Left hindlimb (tissue), 1 donor: ENCODE data around the gene GNS.

ENCODE experiments used
- DNase-seq: peaks from one replicate; pipeline ENCODE4 v3.0.0-alpha.2; 2018

Gene GNS

DNA sequence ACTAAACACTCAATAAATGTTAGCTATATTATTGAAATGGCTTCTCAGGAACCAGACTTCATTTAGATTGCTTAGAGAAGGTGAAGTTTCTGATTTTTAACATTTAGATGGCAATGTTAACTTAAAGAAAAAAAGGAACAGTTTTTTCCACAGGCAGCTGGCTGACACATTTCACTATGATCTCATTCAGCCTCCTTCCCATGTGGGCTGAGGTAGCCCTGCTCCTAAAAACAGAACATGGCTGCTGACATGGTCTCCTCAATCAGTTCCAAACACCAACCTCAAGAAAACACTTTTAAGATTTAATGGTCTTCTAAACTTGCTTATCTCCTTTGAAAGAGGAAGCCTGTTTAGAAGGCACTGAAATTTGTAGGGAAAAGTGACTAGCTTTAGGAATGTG lies 23.8 kb downstream of the GNS start:
- no peak for DNase-seq

DNA sequence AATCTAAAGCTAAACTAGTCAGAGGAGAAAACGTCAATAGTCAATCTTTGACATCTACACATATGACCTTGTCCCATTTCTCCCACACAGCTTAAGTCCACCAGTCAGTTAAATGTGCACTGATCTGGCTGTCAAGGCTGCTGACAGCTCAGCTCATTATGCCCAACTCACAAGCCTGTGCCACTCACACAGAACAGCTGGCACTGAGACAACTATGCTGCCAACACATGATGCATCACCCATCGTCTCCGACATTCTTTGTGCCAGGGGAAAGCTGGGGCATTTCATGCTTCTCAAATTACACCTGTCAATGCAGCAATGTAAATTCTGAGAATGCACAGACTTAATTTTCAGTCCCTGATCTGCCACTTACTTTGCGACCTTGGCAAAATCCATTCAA lies 25.3 kb downstream of the GNS start:
- no peak for DNase-seq

DNA sequence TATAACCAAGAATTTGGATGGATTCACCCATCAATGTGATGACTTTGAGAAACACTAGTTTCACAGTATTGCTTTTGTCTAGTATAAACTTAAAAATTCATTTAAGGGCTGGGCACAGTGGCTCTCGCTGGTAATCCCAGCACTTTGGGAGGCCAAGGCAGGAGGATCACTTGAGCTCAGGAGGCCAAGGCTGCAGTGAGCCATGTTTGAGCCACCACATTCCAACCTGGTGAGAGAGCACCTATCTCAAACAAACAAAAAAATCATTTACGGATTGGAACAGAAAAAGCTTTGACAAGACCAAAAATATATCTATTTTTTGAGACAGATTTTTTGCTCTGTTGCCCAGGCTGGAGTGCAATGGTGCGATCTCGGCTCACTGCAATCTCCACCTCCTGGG lies 27.5 kb downstream of the GNS start:
- DNase-seq, result no peak

DNA sequence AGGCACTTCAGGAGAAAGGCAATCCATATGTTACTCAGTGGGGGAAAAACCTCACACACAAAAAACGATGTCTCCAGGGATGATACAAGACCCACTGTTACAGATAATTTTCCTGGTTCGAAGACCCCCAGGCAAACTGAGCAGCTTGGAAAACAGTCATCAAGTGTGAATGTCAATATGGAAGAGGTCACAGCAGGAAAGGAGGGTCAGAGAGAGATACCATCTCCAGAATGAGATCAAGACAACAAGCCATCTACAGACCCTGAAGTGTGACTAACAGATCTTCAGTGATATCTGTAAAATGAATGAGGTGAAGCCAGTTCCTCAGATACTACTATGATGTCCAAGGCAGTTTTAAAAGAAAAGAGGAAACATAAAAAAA lies 28.6 kb downstream of the GNS start:
- no peak for DNase-seq

DNA sequence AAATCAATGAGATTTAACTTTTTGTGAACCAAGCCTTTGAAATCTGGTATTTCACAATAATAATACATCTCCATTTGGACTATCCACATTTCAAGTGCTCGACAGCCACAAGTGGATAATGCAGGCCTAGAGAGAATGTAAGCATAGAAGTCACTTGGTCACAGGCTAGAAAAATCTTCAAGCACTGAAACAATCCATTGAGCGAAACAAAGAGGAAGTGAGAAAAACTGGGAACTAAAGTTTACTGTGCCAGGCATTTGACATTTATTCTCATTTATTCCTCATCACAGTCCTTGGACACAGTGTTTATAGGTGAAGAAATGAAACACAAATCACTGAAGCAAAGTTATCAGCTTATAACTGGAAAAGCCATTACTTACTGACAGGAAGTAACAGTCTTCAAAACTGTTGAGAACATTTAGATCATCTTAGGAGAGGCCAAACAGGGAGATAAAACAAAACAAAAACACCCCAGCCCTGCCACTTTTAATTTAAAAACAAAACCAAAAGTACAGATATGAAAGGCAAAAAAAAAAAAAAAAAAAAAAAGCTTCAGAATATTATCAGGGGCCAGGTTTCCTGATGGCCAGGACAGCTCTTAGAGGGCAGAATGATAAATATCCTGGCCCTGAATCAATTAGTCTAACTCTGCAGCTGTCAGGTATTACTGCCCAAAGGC lies 29.2 kb downstream of the GNS start:
- no peak for DNase-seq

DNA sequence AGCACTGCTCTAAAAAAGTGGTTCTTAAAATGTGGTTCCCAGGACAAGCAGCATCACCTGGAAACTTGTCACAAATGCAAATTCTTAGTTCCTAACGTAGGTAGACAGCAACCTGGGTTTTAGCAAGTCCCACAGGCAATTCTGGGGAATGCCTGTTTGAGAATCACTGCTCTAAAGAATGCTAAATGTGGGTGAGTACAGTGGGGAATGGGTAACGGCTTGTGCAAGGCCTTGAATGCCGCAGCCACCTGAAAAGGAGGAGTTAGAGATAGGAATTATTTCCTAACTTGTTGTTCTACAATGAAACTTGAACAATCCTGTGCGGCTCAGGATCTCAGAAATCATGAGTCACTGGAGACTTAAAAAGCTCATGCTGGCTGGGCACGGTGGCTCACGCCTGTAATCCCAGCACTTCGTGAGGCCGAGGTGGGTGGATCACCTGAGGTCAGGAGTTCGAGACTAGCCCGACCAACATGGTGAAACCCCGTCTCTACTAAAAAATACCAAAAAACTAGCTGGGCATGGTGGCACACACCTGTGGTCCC lies 34.9 kb downstream of the GNS start:
- no peak for DNase-seq

DNA sequence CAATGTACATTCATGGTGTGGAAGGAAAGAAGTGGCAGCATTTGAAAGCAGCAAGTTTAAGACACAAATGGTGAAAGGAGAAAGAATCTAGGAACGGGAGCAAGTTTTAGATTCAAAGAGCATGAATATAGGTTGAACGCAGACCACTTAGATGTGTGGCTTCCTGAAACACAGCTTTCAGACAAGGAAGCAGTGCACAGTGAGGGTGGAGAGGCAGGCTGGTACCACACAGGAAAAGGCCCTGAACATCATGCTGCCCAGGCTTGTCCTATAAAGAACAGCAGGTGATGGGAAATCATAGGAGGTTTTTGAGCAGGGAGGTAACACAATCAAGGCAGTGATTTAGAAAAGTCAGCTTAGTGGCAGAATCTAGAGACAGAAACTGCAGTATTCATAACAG lies 35.6 kb downstream of the GNS start:
- DNase-seq, result no peak

DNA sequence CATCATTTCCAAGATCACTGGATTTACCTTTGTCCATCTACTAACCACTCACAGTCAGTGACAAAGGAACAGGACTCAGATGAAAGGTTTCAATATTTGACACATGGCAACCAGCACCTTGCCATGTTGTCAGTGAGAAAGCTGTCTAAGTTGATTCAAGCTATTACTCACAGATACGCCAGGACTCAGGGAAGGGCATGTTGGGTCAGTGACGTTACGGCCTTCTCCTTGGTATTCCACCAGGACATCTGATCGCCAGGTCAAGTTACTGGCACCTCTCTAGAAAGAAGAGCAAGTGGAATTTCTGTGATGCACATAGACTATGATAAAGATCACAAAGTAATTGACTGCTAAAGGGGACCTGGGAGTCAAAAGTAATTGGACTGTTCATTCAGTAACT lies 36.4 kb downstream of the GNS start:
- no peak for DNase-seq

DNA sequence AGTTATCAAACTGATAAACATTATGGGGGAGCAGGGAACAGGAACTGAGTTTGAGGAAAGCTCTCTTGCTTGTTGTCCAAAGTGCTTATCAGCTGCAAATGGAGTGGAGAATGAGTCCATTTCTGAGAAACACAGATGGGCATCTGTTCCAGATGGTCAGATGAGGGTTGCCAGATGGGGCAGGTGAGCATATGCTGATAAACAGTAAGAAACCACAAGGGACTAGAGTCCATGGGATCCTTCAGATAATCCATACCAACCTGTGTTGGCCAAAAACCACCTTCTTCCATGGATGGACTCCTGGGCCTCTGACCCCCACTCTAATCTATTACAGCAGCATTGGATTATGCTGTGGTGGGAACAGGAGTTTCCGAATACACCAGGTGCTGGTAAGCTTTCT lies 38.3 kb downstream of the GNS start:
- no peak for DNase-seq

DNA sequence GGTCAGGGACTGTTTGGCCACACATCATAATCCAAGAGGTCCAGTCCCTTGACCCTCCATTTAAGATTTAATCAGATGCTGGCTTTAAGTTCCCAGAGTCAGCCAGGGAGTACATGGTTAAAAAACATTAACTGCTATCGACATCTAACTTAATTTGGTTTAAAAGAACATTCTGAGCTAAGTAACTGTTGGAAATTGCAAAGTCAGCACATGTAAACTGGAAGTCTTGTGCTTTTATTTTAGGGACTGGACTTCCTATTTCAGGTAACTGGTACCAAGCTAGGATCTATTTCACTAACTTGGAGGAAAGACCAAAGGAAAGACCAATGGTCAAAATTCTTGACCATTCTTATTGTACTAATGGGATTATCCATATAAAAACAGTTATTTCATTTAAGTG lies 40.6 kb downstream of the GNS start:
- no peak for DNase-seq

DNA sequence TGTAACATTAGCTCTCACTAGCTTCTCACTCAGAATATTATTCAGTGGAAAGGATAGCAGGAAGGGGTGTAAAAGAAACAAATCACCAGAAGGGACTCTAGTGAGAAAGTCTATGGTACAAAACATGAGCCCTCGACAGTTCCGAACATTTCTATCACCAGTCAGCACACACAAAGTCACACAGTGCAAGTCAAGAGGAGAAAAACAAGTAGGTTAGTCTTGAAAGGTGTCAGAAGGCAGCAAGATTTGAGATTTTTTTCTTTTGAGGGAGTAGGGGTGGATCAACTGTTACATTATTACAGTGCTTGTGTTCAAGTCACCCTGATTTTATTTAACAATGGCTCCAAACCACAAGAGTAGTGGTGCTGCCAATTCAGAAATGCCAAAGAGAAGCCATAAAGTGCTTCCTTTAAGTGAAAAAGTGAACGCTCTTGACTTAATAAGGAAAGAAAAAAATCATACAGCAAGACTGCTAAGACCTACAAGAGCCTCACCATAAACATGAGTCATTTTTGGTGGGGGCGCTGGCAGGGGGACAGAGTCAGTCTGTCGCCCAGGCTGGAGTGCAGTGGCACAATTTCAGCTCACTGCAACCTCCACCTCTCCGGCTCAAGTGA lies 42.3 kb downstream of the GNS start:
- DNase-seq, result no peak

DNA sequence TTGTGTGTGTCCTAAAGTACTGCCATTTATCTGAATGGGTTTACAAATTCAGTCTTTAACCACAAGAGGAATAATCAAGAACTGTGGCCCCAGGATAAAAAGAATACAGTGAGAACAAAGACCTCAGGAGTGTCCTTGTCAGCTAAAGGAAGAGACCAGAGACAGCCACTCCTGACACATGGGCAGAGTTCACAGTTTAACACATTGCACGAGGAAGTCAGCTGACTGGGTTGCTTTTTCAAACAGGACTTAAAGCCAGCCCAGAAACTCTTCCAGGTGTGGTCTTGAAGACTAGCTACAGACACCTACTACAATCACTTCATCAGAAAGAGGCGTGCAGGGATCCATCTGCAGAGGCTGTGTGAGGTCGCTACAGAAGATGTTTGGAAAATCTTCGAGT lies 42.8 kb downstream of the GNS start:
- DNase-seq, result no peak

DNA sequence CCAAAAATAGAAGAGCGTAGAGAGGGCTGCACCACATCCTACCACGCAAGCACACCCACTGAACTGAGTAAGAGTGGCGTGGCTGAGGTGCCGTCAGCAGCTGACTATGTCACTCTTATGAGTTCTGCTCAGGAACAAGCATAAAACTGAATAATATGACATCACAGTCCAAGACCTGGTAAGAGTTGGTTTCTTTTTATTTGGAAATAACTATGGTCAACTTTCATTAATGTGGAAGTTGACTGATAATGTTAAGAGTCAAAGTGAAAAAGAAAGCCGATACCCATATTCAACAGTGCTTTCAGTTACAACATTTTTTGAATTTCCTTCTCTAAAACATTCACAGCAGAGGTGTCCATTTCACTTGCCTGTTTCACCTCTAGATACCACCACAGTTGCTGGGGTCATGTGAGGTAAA lies 44.6 kb downstream of the GNS start:
- no peak for DNase-seq

DNA sequence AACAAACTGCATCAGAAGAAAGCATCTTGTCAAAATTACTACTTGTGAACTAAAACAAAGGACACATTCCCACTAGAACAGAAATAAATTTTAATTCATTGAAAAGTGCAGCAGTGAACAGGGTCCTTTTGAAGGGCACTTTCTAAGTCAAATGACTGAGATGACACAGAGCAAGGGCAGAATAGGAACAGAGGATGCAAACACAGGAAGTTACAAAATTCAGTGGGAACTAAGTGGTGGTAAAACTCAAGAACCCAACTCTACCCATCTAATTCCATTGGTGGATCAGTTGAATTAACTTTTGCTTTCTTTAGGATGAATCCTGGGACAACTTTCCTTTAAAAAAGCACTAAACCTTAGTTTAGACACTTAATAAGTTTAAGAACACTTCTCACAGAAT lies 45.8 kb downstream of the GNS start:
- no peak for DNase-seq

DNA sequence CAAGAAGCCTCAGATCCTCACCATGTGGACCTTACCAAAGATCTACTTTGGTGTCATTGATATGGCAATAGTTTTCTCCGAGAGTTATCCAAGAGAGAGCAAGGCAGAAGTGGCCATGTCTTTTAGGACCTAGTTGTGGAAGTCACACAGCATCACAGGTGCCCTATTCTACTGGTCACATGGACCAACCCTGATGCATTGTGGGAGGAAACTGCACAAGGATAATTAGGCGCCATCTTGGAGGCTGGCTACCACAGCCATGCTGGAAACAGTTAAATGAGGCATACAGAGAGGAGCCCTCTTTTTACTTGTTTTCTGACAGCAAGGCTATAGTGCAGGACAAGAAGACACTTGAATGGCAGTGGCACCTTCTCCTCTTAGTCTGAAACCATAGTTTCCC lies 49.8 kb downstream of the GNS start:
- DNase-seq, result no peak

DNA sequence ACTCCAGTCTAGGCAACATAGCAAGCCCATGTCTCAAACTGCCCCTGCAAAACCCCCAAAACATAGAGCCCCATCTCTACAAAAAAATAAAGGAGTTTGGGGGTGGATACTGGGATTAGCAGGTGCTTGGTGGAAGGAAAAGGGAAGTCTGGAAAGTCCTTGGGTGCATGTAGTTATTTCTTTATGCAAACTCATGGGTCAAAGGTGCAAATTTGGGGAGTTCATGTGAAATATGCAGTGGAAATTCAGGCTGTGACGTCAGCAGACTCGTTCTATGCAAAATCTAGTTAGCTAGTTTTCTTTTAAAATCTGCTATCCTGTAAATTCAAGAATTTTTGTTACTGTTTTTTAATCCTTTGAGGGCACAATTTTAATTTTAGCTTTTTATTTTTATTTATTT lies 51.3 kb downstream of the GNS start:
- no peak for DNase-seq

DNA sequence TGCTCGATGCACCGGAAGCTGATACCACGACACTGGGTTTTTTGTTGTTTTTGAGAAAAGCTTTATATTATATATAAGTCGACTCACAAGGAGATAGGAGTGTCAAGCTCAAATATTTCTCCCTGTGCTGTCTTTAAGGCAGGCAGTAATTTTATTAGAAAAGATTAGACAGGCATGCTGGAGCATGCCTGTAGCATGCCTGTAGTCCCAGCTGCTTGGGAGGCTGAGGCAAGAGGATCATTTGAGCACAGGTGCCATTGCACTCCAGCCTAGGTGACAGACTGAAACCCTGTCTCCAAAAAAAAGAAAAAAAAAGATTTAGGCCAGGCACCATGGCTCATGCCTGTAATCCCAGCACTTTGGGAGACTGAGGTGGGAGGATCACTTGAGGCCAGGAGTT lies 51.8 kb downstream of the GNS start:
- no peak for DNase-seq

DNA sequence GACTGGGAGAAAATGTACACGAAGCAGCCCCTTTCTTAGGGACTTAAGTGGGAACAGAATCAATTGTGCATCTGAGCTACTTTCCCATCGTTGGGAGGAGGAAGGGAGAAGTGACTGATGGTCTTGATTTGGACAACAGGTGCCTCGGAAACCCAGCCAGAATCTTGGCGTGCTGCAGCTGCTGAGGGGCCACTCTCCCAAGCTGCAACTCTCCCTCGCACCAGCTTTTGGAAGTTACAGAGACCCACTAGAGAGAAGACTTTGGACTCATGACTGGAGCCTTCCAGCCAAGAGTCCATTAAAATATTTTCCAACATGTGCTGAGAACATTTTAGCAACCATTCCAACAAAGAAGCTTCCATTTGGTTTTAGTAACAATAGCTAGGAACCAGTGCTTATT lies 52.3 kb downstream of the GNS start:
- DNase-seq, result peak; percentile 86

DNA sequence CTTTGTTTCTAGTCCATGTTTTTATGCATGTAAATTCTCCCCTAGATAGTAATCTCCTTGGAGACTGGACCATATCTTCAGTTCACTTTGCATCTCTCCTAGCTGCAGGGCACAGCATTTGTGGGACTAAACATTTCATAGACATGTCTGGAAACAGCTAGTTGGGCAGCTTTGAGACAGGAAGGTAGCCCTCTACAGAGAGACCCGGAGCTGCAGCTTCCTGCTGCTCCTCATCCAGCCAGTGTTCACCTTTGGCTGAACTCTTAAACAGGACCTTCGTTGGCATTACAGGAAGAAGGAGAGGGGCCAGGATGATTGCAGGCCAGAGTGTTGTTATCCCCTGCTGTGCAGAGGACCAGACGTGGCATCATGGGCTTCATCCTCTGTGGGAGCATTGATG lies 52.9 kb downstream of the GNS start:
- peak; percentile 40 for DNase-seq

DNA sequence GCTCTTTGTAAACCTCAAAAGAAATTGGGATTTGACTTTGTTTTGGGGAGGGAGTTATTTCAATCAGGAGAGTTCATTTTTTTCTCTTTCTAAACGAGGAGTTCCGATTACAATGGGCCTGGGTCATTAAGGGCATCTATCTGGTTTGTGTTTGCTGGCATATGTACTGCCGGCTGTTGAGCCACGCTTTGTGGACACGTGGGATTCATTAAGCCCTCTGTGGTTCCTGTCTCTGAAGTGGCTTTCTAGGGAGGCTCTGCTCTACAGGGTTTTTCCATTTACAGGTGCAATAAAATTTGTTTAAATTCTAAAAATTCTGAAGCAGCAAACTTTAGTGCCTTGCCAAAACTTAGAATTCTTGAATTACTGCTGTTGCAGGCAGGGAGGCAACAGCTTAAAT lies 57.9 kb downstream of the GNS start:
- no peak for DNase-seq

DNA sequence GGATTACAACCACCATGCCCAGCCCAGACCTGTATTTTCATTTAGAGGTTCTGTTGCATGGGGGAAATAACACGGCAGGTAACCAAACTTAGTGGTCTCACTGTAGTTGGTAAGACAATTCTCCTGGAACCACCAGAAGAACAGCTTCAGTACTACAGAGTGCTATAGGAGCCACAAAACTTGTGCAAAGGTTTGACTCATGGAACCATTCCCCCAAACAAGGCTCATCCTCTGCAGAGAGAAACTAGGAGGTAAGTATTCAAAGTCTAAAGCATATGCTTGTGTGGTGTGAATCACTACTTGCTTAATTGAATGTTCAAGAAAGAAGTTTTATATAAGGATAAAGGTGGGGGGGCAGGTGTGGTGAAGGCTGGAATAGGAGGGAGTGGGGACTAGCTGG lies 58.7 kb downstream of the GNS start:
- DNase-seq, result no peak

DNA sequence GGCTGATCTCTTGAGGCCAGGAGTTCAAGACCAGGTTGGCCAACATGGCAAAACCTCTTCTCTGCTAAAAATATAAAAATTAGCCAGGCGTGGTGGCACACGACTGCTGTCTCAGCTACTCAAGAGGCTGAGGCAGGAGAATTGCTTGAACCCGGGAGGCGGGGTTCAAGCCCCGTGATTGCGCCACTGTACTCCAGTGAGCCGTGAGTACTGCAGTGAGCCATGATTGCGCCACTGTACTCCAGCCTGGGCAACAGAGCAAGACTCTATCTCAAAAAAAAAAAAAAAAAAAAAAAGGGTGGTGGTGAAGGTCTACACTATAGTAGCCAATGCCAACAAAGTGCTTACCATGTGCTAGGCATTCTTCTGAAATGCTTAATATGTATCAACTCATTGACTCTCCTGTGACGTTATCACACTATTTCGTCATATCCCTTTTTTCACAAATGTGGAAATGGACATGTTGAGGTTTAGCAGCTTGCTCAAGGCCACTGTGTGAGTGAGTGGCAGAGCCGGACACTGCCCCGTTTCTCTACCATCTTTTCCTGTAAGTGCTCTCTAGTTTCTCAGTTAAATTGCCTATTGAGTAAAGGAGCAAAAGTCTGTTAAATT lies 59.6 kb downstream of the GNS start:
- no peak for DNase-seq

DNA sequence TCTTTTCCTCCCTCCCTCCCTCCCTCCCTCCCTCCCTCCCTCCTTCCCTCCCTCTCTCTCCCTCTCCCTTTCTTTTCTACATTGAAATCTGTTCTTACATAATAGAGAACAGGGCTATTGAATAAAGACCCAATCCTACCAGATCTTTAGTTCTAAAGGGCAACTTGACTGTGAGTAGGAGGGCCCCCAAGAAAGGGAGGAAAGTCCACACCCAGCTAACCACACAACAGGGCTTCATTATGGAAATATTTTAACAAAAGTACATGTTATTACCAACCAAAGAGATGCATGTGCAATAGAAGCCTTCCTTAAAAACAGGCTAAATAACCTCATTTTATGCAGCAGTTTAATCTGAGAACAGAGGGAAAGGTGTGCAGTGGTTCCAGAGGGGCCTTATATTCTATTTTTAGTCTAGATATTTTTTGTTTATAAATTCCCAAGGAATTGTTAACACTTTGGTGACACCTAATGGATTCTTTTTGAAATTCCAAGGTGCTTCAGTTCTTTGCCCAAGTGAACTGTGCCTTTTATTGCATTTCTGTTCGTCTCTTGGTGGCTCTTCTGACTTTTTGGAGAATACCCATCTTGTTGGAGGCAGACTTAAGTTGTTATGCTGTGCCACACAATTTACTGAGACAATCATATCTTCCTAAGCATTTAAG lies 63.0 kb downstream of the GNS start:
- DNase-seq, result no peak

DNA sequence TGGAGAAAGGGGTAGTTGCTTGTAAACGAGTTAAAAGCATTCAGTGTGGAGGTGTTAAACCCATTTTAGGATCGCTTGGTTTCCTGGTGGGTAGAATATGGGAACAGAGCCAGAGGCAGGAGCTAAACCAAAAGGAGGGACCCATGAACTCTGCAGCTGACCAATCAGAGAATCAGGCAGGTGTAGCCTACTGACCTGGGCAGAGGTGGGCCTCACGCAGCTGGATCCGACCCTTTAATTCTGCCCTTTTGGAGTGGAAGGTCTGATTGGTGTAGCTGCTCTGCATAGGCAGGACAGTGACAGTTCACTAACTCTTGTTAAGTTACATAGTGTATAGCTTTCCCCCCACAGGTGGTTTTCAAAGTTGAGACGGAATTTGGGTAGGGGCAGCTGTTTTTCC lies 63.7 kb downstream of the GNS start:
- no peak for DNase-seq
